ENCODE data around the gene ARPC5. TPM values are rescaled to one million over a fixed set of nuclear protein-coding genes. Genes with fewer than 3 reads are reported as not detected.

ARPC5 gene
- total RNA-seq, 4 donors from 2014 or later = 59.7 to 202 (median 102) TPM

GRCh38 chr1:183605904-183606303 lies 29.7 kb downstream of the ARPC5 start:
- TF ChIP-seq CTCF (IDR thresholded peaks at IDR 0.05; ENCODE audit: low read depth) = no peak

- TF ChIP-seq CTCF (IDR thresholded peaks at IDR 0.05; ENCODE audit: low read depth) = no peak
These were observed 30.8 kb downstream of the ARPC5 start for GRCh38 chr1:183604815-183605214.

- TF ChIP-seq CTCF (IDR thresholded peaks at IDR 0.05; ENCODE audit: low read depth) = no peak
These were observed 31.4 kb downstream of the ARPC5 start for GRCh38 chr1:183604038-183604808.

GRCh38 chr1:183602510-183602909 lies 33.1 kb downstream of the ARPC5 start:
- no peak for TF ChIP-seq CTCF (IDR thresholded peaks at IDR 0.05; ENCODE audit: low read depth)

- no peak for TF ChIP-seq CTCF (IDR thresholded peaks at IDR 0.05; ENCODE audit: low read depth)
These were observed 34.9 kb downstream of the ARPC5 start for GRCh38 chr1:183600634-183601033.

GRCh38 chr1:183600136-183600535 lies 35.4 kb downstream of the ARPC5 start:
- no peak for TF ChIP-seq CTCF (IDR thresholded peaks at IDR 0.05; ENCODE audit: low read depth)

- no peak for TF ChIP-seq CTCF (IDR thresholded peaks at IDR 0.05; ENCODE audit: low read depth)
These were observed 37.2 kb downstream of the ARPC5 start for GRCh38 chr1:183598386-183598785.

Measured in subcutaneous adipose tissue (tissue), 4 donors.